NCI-H82 (cell line): Measurements from ENCODE around the gene SCN2B.

Experiments
- DNase-seq: peaks from one replicate; lab custom pipeline; 2025; lab: John Stamatoyannopoulos, UW

The SCN2B gene

DNA sequence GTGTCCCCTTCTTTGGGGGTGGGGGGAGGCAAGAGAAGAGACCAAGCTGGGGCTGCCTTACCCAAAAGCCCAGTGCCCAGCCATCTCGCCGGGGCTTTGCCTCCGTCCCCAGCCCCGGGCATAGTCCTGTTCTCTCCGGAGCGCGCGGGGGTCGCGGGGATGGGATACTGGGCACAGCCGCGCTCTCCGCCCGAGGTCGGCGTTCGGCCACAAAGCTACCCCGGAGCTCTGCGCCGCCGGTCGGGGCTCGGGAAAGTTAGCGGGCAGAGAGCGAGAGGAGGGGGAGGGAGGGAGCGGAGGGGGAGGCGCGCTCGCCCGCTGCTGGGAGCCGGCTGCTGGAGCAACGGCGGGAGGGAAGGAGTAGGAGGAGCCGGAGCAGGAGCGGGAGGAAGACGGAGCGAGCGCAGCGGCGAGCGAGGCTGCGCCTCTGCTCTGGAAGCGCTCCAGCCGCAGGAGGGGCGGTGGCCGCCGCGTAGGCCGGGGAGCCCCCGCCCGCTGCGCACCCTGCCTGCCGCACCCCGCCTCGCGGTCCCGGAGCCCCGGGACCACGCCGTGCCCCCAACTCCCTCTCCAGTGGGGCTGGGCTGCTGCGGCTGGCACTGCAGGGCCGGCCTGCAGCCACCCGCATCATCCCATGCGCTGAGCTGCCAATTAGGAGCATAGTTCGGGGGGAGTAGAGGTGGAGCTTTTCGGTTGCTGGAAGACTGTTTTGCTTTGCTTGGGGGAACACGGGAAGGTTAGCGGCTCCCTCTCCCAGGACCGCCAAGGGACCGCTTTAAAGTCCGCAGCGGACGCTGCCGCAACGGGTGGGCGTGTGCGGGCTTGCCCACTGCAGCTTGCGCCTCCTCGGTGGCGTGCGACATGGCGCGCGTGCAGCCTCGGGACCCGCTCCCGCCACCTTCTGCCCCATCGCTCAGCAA is 23.6 kb downstream of the SCN2B start, which contains the start of gene SCN4B:
Gene SCN4B, minus strand, starts transcription at position 272 of the 920 bp plus-strand sequence. Its CDS starts 150 bp downstream, at position 122.
- DNase-seq: peak; percentile 85

DNA sequence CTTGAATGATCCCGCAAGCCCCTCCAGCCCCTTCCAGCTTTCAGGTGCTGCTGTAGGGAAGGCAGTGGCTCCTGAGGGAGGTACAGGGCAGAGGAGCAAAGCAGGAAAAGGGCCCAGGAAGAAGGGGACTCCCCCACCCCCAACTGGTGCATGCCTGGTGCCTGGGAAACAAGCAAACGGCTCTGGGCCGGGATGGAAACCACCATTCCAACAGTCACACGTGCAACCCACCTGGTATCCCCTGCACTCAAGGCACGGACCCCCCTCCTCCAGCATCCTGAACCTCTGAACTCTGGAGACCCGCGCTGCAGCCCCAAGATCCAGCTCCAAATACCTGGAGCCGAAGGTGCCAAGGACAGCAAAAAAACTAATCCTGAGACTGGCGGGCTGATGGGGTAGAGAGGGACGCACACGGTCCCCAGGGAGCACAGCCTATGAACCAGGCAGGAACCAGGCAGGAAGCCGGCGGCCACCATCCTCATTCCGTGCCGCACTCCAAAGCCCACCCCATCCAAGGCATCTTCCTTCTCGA is 24.4 kb downstream of the SCN2B start:
- DNase-seq: peak; percentile 53

DNA sequence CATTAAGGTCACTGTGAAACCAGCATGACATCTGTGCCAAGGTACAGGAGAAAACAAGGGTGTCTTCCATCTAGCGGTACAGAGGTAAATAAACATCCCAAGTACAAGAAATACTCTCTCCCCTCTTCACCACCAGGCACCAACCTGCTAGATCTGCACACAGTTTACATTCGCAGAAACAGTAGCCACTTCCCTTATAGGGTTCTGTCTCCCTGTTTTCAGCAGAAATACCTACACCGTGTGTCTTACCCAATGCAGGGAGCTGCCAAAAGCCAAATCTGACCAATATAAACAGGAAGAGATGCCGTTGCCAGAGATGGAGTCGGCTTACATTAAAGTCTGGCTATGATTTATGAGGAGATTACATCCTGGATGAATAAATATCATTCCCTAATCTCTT is 25.0 kb downstream of the SCN2B start:
- DNase-seq: no peak

DNA sequence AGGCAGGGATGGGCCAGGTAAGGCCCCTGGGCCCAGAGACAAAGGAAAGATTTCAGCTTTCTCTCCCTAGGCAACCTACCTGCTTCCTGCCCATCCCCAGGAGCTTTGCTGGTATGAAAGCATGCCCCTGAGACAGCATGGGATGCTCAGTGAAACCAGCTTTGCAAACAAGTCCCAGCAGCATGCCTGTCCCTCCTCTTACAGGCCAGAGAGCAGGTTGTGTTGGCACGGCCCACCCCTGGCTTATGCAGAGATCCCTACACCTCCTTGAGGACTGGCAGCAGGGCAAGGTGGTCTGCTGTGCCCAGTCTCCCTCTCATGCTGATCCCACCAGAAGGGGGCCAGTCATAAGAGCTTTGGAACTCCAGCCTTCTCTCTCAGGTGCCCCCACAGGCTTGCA is 26.9 kb downstream of the SCN2B start:
- no peak for DNase-seq

DNA sequence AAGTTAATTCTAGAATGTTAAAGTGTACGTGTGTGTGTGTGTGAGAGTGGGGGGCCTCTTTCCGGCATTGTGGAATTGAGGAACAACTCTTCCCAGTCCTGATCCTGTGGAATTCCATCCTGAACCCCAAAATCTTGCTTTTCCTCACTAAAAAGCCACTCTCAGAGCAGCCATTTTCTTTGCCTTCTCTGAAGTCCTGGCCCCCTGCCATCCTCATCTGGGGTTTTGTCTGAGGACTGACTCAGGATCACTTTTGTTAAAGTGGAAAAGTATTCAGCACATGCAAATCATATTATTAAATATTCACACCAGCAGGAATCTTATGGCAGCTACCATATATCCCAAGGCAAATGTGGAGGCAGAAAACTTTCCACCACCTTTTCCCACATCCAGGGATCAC is 27.6 kb downstream of the SCN2B start:
- DNase-seq: no peak

DNA sequence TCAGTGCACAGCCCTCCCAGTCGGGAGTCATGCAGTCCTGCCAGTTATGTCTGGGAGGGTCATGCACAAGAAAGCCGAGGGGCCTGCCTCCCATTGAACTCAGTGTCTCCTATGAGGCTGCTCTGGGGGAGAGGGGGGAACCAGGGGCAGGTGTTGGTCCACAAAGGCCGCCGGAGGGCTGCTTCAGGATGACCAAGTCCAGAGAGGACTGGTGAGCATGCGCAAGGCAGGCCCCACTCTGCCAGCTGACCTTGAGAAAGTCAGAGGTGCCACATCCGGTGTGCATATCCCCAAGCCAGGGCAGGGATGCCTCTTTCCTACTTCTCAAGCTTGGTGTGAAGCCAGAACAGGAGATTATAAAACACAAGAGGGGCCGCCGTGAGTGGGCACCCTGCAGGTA is 28.2 kb downstream of the SCN2B start:
- no peak for DNase-seq

DNA sequence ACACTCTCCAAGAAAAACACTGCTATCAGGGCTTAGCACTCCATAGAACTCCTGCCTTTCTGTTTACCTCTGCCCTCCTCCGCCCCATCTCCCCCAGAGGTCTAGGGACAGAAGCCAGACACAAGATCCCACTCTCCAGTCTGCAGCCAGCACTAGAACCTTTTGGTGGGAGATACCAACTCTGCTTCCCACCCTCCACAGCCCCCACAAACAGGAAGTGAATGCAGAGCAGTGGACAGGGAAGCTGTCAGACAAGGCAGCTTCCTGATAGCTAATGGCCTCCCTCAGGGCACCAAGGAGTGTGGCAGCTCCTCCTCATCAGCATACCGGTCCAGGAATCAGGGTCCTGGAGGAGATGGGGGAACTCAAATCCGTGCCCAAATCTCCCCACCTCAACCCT is 28.9 kb downstream of the SCN2B start:
- DNase-seq: no peak

DNA sequence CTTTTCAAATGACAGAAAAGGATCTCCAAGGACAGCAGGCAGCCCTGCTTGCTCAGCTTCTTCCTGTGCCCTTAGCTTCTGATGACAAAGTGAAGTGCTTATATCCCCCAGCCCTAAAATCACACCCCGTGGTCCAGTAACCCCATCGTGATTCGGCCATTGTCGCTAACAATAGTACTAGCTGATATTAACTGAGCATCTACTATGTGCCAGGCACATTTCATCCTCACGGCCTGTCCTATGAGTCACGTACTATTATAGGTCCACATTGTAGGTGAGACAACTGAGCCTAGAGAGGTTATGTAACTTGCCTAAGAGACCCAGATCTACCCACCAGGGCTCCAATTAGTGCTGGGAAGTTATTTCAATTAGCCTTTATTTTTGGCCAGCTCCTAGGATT is 29.9 kb downstream of the SCN2B start:
- no peak for DNase-seq

DNA sequence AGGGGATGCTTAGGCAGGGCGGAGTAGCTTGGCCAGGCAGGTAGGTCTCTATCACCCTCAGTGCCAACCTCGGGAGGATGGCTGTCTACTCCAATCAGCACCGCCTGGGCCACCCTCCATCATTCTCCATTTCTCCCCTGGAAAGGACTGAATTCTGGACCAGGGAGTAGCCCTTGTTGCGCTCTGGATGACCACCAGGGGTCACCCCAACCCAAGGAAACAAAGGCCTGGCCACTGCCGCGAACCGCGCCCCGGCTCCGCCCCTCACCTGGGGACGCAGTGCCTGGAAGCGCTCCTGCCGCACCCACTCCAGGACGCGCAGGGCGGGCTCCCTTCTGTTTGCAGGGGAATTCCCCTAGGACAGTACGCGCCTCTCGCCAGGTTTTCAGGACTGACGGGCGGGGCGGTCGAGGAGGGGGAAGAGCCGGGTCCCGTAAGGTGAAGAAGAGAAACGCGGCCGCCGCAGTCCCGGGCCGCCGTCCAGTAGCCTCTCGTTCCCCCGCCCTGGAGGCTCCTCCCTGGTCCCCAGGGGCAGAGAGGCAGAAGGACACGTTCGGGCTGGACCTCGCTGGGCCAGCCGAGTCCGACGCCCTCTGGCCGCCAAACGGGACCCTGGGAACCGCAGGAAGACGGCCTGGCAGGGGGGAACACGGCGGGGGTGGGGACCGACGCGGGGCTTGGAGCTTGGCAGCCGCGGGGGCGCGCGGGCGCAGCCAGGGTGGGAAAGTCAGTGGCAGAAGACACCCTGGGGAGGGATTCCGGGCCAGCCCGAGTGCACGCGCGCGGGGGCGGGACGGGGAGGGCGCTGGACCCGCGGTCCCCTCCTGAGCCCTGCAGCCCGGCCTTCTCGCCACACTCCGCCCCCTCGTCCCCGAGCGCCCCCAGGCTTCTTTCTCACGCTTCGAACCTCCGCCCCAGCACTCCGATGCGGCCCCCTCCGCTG is 30.9 kb downstream of the SCN2B start:
- DNase-seq: peak; percentile 83

DNA sequence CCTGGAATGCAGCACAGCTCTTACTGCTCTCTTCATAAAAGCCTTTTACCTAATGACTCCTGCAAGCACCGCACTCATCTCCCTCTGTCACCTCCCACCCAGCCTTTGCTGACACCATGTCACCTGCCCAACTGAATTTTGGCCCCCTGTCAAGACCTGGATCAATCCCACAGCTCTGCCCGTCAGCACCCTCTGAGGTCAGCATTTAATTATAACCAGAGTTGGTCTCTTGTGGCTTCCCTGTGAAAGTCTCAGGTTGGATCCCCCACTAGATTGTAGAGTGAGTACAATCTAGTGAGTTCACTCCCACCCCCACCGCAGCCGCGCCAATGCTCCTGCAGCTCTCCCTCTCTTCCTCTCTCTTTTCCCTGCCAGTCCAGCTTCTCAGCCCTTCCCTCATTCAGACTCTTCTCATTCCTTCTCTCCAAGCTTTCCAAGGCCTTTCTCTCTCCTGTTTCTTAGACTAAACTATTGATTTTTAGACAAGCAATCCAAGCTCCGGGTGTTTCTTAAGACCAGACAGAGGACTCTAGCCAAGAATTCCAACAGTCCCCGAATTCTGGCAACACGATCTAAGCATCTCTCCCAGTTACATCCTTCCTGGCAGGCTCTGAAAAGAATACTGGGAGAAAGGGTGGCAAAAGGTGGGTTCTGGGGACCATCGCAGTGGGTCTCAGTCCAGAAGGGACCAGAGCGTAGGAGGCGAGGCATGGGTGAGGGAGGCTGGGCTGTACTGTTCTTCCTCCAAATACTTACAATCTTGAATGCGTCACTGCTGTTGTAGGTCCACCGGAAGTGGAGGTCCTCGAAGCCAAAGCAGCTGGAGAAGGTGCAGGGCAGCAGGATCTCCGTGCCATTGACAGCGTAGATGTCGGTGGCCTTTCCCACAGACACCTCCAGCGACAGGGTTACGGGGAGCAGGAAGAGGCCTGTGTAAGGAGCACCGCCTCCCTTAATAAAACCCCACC is 31.9 kb downstream of the SCN2B start:
- DNase-seq: no peak

DNA sequence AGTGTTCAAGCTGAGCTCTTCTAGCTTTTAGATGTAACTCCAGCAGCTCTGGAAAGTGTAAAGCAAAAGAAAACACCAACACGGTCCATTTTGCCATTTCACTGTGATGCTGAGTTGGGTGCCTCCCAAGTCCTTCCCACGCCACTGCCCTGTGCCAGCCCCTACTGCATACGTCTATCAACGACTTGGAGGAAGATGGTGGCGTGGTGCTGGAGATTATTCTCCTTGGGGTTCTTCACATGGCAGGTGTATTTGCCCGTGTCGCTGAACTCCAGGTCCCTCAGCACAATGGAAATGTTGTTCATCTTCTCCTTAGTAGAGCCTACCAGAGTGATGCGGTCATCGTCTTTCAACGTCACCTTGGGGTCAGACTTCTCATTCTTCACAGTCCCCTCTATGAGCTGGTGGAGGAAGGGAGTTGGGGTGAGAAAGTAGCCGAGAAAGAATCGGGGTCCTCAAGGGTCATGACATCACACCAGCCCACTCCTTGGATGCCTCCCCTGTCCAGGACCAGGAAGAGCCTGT is 32.7 kb downstream of the SCN2B start:
- DNase-seq: no peak

DNA sequence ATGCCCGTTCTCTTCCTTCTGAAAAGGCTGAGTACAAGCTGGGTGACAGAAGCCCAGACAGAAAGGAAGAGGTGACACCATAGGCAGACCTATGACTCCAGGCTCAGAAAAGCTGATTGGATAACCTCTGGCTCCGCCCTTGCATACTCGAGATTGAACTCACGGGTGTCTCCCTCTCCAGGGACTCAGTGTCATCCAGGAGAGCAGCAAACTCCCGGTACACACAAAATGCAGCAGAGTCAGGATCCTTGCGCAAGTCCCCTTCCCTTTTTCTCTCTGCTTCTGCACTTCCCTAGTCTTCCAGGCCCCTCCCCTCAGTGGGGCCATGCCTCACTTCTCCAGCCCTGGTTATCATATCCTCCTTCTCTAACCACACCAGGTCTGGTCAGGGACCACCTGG is 33.6 kb downstream of the SCN2B start:
- peak; percentile 48 for DNase-seq

DNA sequence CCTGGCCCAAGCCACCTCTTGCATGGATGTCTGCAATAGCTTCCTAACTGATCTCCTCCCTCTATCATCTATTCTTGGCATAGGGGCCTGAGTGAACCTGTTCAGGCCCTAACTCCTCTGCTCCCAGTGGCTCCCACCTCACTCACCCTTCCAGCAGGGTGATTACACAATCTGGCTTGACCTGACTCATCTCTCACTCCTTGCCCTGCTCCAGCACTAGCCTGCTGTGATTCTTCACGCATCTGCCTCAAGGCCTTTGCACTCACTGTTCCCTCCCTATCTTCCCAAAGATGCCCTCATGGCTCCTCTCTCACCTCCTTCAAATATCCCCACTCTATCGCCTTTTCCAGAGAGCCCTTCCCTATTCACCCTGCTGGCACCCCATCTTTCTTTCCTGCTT is 34.4 kb downstream of the SCN2B start:
- no peak for DNase-seq

DNA sequence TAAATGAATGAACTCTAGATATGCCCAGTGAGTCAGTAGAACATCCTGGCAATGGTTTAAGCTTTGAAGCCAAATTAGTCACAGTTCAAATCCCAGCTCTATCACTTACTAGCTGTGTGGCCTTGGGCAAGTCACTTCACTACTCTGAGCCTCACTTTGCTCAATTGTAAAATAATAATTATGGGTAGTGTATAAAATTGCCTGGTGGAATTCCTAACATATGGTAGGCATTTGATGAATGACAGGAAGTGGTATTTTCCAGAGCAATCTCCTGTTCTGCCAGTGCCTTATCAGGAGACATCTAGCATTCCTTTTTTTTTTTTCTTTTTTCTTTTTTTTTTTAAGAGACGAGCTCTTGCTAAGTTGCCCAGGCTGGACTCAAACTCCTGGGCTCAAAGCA is 36.9 kb downstream of the SCN2B start:
- DNase-seq: no peak

DNA sequence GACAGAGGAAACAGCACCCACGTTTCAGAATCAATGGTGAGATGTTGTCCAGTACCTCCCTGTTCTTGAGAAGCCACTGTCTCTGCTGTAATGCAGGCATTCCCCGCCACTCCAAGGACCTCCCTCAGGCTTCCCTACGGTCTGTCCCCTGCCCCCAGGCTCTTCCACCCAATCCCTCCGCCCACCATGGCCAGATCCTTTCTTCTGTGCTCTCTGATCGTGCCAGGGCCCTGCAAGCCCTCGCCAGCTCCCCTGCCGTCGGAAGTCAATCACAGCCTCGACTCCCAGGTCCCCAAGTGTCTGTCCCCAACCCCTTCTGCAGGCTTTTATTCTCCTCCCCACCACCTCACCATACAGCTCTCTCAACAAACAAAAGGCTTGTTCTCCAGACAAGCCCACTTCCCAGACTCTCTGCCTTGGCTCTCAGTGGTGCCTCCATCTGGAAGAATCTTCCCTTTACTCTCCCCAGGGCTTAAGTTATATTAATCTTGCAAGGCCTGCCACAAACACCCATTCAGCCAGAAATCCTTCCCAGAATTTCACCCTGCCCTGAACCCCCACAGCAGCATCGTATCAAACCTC is 37.5 kb downstream of the SCN2B start:
- no peak for DNase-seq

DNA sequence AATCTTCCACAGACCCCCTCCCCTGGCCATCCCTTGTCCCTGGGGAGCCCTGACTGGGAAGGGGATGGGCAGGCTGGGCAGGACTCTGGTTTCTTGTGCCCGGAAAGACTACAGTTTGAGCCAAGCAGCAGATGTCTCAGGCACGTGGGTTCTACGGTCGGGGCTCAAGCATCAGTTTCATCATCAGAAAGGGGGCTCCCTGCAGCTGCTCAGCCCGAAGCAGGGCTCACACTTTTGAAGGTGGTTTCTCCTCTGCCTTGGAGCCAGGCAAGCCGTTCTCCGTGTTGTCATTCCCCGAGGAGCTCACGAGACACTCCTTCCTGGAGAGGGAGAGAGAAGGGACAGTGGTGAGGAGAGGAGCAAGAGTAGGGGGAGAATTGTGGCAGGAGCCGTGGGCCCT is 39.6 kb downstream of the SCN2B start:
- DNase-seq: no peak

DNA sequence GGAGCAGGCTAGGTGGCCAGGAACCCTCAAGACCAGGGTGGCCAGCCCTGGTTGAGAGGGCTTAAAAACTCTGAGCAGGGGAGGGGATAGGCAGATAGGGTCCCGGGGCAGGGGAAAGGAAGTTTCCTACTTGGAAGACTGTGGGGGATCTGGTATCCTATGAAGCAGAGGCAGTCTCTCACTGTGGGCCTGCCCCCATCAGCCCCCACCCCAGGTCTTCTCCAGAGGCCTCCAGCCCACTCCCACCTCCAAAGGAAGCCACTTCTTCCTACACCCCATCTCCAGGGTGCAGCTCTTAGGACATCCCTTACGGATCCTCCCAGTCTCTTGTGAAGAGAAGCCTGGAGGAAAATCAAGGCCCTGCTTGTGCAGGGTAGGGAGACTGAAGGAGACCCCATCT is 40.1 kb downstream of the SCN2B start:
- DNase-seq: no peak

DNA sequence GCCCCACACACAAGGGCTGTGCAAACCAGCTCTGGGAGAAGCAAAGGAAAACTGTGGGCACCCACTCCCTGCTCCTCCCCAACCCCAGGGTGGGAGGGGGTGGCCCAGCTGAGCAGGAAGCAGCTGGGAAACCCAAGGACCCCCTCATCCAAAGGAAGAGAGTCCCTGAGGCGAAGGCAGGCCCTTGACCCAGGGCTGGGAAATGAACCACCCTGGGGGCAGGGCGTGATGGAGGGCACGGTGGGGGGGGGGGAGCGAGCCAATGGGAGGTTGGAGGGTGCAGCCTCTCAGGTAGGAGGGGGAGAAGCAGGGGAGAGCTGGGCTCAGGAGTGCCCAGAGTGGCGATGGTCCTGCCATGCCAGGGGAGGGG is 40.7 kb downstream of the SCN2B start:
- DNase-seq: no peak

DNA sequence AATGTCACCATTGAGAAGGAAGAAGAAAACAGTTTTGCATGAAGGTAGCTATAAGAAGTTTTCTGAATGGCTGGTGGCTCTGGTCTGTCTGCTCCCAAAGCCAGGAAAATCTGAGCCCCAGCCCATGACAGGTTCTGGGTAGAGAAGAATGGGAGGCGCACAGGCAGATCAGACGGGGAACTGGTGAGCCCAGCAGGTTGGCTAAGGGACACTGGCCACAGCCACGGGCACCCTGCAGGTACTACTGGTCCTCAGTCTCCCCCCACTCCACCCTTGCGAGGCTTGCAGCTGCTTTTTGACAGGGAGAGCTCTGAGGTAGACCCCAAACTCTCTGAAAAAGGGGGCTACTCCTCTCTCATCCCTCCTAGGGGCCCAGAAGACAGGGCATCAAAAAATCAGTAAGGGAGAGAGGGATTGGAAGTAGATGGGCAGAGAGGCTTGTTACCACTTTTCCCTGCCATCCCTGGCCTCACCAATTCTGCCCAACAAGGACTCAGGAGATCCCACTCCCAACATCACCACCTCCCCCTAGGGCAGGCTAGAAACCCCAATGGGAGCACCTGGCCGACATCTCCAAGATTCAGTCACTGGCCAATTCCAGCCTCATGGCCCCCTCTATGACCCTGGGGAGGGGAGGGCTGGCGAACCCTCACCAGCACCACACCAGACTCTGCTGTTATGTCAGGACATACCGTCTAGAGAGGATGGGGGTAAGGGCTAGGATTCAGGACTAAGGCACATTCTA is 41.2 kb downstream of the SCN2B start:
- DNase-seq: no peak

DNA sequence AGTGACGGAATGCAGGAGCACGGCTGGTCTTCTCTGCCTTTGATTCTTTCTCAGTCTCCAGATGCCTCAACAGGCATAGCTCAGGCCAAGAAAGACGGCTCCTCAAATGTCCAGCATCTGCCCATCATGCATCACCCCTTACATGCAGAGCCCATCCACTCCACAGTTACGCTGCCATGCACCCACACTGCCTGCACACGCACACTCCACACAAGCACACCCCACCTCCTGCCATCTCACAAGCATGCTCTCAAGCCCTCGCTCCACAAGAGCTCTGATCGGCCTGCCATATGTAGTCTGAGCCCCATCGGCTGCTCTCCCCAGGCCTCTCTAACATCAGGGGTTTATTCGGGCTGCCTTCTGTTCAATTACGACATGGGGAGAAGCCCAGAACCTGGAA is 42.6 kb downstream of the SCN2B start:
- no peak for DNase-seq
